GM19099 (cell line): ENCODE data around the gene NCS1.

Experiments
- POLR2A ChIP-seq: IDR thresholded peaks from 3 replicates; pipeline ENCODE4 v1.6.1; 2011; ENCODE audit warnings: low read depth; ENCODE audit not compliant: insufficient read length; ENCODE audit errors: extremely low read depth

Gene NCS1

GRCh38 chr9:130240410-130241197 lies 68.4 kb downstream of the NCS1 start:
- no peak for TF ChIP-seq POLR2A

- no peak for TF ChIP-seq POLR2A
Observed at GRCh38 chr9:130241198-130241535, 69.0 kb downstream of the NCS1 start.

- TF ChIP-seq POLR2A: no peak
Observed at GRCh38 chr9:130242270-130243014, 70.2 kb downstream of the NCS1 start.

GRCh38 chr9:130243015-130243881 lies 71.0 kb downstream of the NCS1 start:
- TF ChIP-seq POLR2A: no peak

- no peak for TF ChIP-seq POLR2A
Observed at GRCh38 chr9:130243882-130244170, 71.6 kb downstream of the NCS1 start.

- no peak for TF ChIP-seq POLR2A
Observed at GRCh38 chr9:130244548-130245165, 72.5 kb downstream of the NCS1 start.

GRCh38 chr9:130245474-130245873 lies 73.3 kb downstream of the NCS1 start:
- TF ChIP-seq POLR2A: no peak

GRCh38 chr9:130246126-130246525 lies 73.9 kb downstream of the NCS1 start:
- no peak for TF ChIP-seq POLR2A

- TF ChIP-seq POLR2A: no peak
Observed at GRCh38 chr9:130254747-130255630, 82.8 kb downstream of the NCS1 start.

- no peak for TF ChIP-seq POLR2A
Observed at GRCh38 chr9:130255631-130256134, 83.5 kb downstream of the NCS1 start.

- no peak for TF ChIP-seq POLR2A
Observed at GRCh38 chr9:130256644-130257043, 84.4 kb downstream of the NCS1 start.

- no peak for TF ChIP-seq POLR2A
Observed at GRCh38 chr9:130259044-130259443, 86.8 kb downstream of the NCS1 start.

GRCh38 chr9:130260816-130261765 lies 88.9 kb downstream of the NCS1 start:
- no peak for TF ChIP-seq POLR2A

GRCh38 chr9:130262061-130262745 lies 90.0 kb downstream of the NCS1 start:
- TF ChIP-seq POLR2A: no peak
